T-cell (primary cell): ENCODE measurements around the gene SLF2. TPM values are rescaled to one million over a fixed set of nuclear protein-coding genes. Genes with fewer than 3 reads are reported as not detected.

ENCODE experiments used
- ATAC-seq, 4 experiments: fragments of 200-7000 bp in 3 of 4; fragments of 150-1000 bp in 1 of 4; cut with Tn5 transposase; replicated peaks in 1 of 4; 1 replicate in 3 of 4; 2 replicates in 1 of 4; pipeline ENCODE4 v1.10.0; 2021; ENCODE audit warnings: moderate library complexity in 3 of 4, mild to moderate bottlenecking in 2 of 4, moderate number of reproducible peaks in 1 of 4
- CTCF ChIA-PET, 2 donors: fragments of 300-600 bp; sonication (Branson Sonifier 250); formaldehyde crosslinking; loops; one replicate each; lab custom pipeline; 2022; ENCODE audit warnings: antibody characterized with exemption in 2 of 2; lab: Charles Lee
- POLR2A ChIA-PET, 2 donors: fragments of 300-600 bp; sonication (Branson Sonifier 250); formaldehyde crosslinking; loops; one replicate each; lab custom pipeline; 2022; ENCODE audit warnings: antibody characterized with exemption in 2 of 2; lab: Charles Lee
- DNase-seq, 35 experiments: peaks; one replicate each; pipeline versions ENCODE4 v3.0.0 to v3.0.0-alpha.2; 2013 to 2023
- H3K27ac ChIP-seq: one replicate; pipeline ENCODE4 v1.5.1; 2013; ENCODE audit warnings: low read length
- H3K27me3 ChIP-seq, 2 experiments: replicated peaks in 1 of 2; 1 replicate in 1 of 2; 2 replicates in 1 of 2; pipeline versions ENCODE4 v1.6.1 to v1.7.0; 2013; ENCODE audit warnings: low read length in 1 of 2, mixed read lengths in 1 of 2; ENCODE audit not compliant: control insufficient read depth in 2 of 2, insufficient read depth in 2 of 2; ENCODE audit errors: extremely low read depth in 1 of 2
- H3K36me3 ChIP-seq, 2 donors: 1 replicate in 1 of 2; 2 replicates in 1 of 2; pipeline versions ENCODE4 v1.6.1 to v1.7.0; 2013; ENCODE audit warnings: low read length in 1 of 2; ENCODE audit not compliant: control insufficient read depth in 2 of 2, insufficient read depth in 1 of 2; ENCODE audit errors: extremely low read depth in 1 of 2
- H3K4me1 ChIP-seq, 2 experiments: 1 replicate in 1 of 2; 2 replicates in 1 of 2; pipeline versions ENCODE4 v1.6.1 to v1.7.0; 2013; ENCODE audit warnings: low read length in 2 of 2, mixed read lengths in 1 of 2; ENCODE audit not compliant: insufficient read depth in 2 of 2, control insufficient read depth in 1 of 2; ENCODE audit errors: extremely low read depth in 1 of 2
- H3K4me3 ChIP-seq, 2 donors: 1 replicate in 1 of 2; 2 replicates in 1 of 2; pipeline versions ENCODE4 v1.5.1 to v1.7.0; 2013; ENCODE audit warnings: mild to moderate bottlenecking in 2 of 2, low read length in 1 of 2, moderate library complexity in 1 of 2; ENCODE audit not compliant: control insufficient read depth in 1 of 2; ENCODE audit errors: extremely low read depth in 1 of 2
- H3K9me3 ChIP-seq: 2 replicates; pipeline ENCODE4 v1.7.0; 2013
- H3K27ac Mint-ChIP-seq, 2 donors: one replicate each; pipeline ENCODE4 v1.8.0; 2020 to 2021; ENCODE audit warnings: mild to moderate bottlenecking in 2 of 2, mixed read lengths in 2 of 2
- H3K27me3 Mint-ChIP-seq, 2 donors: one replicate each; pipeline ENCODE4 v1.8.0; 2021 to 2022; ENCODE audit warnings: mixed read lengths in 2 of 2
- H3K36me3 Mint-ChIP-seq: one replicate; pipeline ENCODE4 v1.8.0; 2021; ENCODE audit warnings: mixed read lengths
- H3K4me1 Mint-ChIP-seq, 3 donors: one replicate each; pipeline ENCODE4 v1.8.0; 2020 to 2022; ENCODE audit warnings: mixed read lengths in 3 of 3, mild to moderate bottlenecking in 1 of 3
- H3K4me3 Mint-ChIP-seq, 3 donors: one replicate each; pipeline ENCODE4 v1.8.0; 2020 to 2022; ENCODE audit warnings: mild to moderate bottlenecking in 3 of 3, mixed read lengths in 3 of 3, moderate library complexity in 3 of 3
- H3K9me3 Mint-ChIP-seq, 3 donors: one replicate each; pipeline ENCODE4 v1.8.0; 2020 to 2022; ENCODE audit warnings: mixed read lengths in 3 of 3
- WGBS: methylation state at CpG from one replicate; pipeline ENCODE4 v1.1.5; 2013; ENCODE audit warnings: missing lambda C conversion rate; ENCODE audit not compliant: insufficient coverage; 5-methylcytosine and 5-hydroxymethylcytosine counted together
- total RNA-seq, 35 experiments: library from RNA in 6 of 35; stranded (reverse) in 6 of 35; fragments of 120-200 nt in 1 of 35; gene quantifications; one replicate each; pipeline versions ENCODE4 v1.2.1 to v1.2.4 and lab custom pipeline; 2013 to 2026

The SLF2 gene
- total RNA-seq, 5 donors from 2014 or later (not counting 1 experiment from before 2014, with no cell fraction given) = 20.0 to 43.0 (median 31.3) TPM

DNA sequence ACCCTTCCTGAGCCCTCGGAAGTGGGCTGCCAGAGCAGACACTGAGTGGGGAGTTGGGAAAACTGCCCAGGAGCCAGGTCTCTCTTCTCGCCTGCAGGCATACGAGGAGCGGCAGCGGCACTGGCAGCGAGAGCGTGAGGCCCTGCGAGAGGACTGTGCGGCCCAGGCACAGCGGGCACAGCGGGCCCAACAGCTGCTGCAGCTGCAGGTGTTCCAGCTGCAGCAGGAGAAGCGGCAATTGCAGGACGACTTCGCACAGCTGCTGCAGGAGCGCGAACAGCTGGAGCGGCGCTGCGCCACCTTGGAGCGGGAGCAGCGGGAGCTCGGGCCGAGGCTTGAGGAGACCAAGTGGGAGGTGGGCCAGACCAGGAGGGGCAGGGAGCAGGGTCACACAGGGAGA, 92.6 kb downstream of the SLF2 start:
- Histone ChIP-seq H3K4me3 (no peak overlapping the region), H3K27me3 (no peaks in the 10 kb centered on the region), H3K4me1 (peaks cover 0 to 8% of the 10 kb centered on the region in 2 experiments), H3K9me3 (no peaks in the 10 kb centered on the region), H3K27ac (no peak overlapping the region), H3K36me3 (peaks cover 0 to 15% of the 10 kb centered on the region in 2 donors)
- H3K27me3 Mint-ChIP-seq = no peaks in the 10 kb centered on the region
- H3K4me3 Mint-ChIP-seq = no peak overlapping the region
- no peak overlapping the region for H3K27ac Mint-ChIP-seq
- CTCF ChIA-PET = interaction anchor here in 1 of 2 donors (1.3 kb wide), 1 partner anchor 13 kb away, joined by 5 read pairs; no protein-coding TSS in a partner anchor
- ATAC-seq (no peak), DNase-seq (no peak)
- H3K36me3 Mint-ChIP-seq = peaks cover 6% of the 10 kb centered on the region
- H3K4me1 Mint-ChIP-seq = peaks cover 5 to 9% (median 7%) of the 10 kb centered on the region in 3 donors
- H3K9me3 Mint-ChIP-seq = no peaks in the 10 kb centered on the region
- 95% methylated on average over 20 of the region's 23 CpGs for WGBS
- POLR2A ChIA-PET = interaction anchor here in 1 of 2 donors (0.6 kb wide), 1 partner anchor 18 kb away, joined by 3 read pairs; no protein-coding TSS in a partner anchor

DNA sequence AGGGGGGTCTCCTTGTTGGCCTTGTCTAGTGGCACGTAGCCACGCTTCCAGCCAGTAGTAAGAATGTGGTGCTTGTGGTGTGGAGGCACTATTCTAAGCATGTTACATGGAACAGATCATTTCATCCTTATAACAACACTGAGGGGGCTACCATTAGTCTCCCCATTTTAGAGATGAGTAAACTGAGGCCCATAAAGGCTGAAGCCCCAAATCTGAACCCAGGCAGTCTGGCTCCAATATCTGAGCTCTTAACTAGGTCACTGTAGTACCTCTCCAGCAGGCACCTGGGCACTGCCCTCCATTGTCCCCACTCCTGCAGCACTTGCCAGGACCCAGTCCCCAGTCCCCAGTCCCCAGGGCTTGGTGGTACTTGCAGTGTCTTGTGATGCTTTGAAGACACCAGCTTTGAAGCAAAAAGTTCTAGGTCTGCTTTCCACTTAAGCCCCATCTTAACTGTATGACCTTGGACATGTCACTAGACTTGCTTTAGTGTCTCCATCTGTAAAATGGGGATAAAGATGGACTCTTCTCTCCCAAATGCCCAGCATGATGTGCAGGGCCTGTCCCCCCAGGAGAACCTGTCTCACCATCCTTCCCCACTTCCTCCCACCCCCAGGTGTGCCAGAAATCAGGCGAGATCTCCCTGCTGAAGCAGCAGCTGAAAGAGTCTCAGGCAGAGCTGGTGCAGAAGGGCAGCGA, 93.3 kb downstream of the SLF2 start:
- Mint-ChIP-seq H3K4me3 (no peak overlapping the region), H3K36me3 (peaks cover 6% of the 10 kb centered on the region), H3K27me3 (no peaks in the 10 kb centered on the region), H3K4me1 (peaks cover 2 to 4% (median 3%) of the 10 kb centered on the region in 3 donors), H3K9me3 (no peaks in the 10 kb centered on the region), H3K27ac (peak overlapping the region in 1 of 2 donors; percentile 23)
- ATAC-seq (no peak), DNase-seq (no peak)
- H3K4me1 ChIP-seq = peaks cover 0 to 3% of the 10 kb centered on the region in 2 experiments
- CTCF ChIA-PET = interaction anchor here in 1 of 2 donors (1.3 kb wide), 1 partner anchor 13 kb away, joined by 5 read pairs; no protein-coding TSS in a partner anchor
- no peak overlapping the region for H3K4me3 ChIP-seq
- no peaks in the 10 kb centered on the region for H3K9me3 ChIP-seq
- H3K36me3 ChIP-seq = peaks cover 0 to 15% of the 10 kb centered on the region in 2 donors
- no peaks in the 10 kb centered on the region for H3K27me3 ChIP-seq
- 64% methylated on average over 2 of the region's 4 CpGs for WGBS
- POLR2A ChIA-PET = interaction anchor here in 1 of 2 donors (0.6 to 1.4 kb wide), 2 partner anchors 11 to 24 kb away, joined by 4 to 5 read pairs; partner anchors contain the start of genes PDZD7 and SFXN3
- H3K27ac ChIP-seq = no peak overlapping the region

DNA sequence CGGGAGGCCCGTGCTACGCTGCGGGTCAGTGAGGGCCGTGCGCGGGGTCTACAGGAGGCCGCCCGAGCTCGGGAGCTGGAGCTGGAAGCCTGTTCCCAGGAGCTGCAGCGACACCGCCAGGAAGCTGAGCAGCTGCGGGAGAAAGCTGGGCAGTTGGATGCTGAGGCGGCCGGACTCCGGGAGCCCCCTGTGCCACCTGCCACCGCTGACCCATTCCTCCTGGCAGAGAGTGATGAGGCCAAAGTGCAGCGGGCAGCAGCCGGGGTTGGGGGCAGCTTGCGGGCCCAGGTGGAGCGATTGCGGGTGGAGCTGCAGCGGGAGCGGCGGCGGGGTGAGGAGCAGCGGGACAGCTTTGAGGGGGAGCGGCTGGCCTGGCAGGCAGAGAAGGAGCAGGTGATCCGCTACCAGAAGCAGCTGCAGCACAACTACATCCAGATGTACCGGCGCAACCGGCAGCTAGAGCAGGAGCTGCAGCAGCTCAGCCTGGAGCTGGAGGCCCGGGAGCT, 93.9 kb downstream of the SLF2 start:
- no peak overlapping the region for H3K27ac ChIP-seq
- DNase-seq (no peak), ATAC-seq (no peak)
- no peak overlapping the region for H3K27ac Mint-ChIP-seq
- no peaks in the 10 kb centered on the region for H3K9me3 ChIP-seq
- H3K9me3 Mint-ChIP-seq = no peaks in the 10 kb centered on the region
- no peaks in the 10 kb centered on the region for H3K27me3 Mint-ChIP-seq
- no peaks in the 10 kb centered on the region for H3K27me3 ChIP-seq
- ChIA-PET CTCF (no interaction called here), POLR2A (interaction anchor here in 1 of 2 donors (1.4 kb wide), 1 partner anchor 24 kb away, joined by 5 read pairs; the partner anchor contains the start of genes PDZD7 and SFXN3)
- H3K4me3 ChIP-seq = no peak overlapping the region
- H3K36me3 Mint-ChIP-seq = peaks cover 6% of the 10 kb centered on the region
- WGBS = 96% methylated on average over 33 of the region's 33 CpGs
- H3K36me3 ChIP-seq = peaks cover 0 to 15% of the 10 kb centered on the region in 2 donors
- H3K4me3 Mint-ChIP-seq = no peak overlapping the region
- H3K4me1 ChIP-seq = peaks cover 0 to under 1% of the 10 kb centered on the region in 2 experiments
- no peaks in the 10 kb centered on the region for H3K4me1 Mint-ChIP-seq

- ATAC-seq (no peak), DNase-seq (no peak)
- Mint-ChIP-seq H3K27ac (no peak overlapping the region), H3K9me3 (no peaks in the 10 kb centered on the region), H3K4me1 (no peaks in the 10 kb centered on the region), H3K4me3 (no peak overlapping the region), H3K27me3 (no peaks in the 10 kb centered on the region), H3K36me3 (peaks cover 6% of the 10 kb centered on the region)
- POLR2A ChIA-PET = interaction anchor here in 1 of 2 donors (1.4 kb wide), 1 partner anchor 23 kb away, joined by 5 read pairs; the partner anchor contains the start of genes PDZD7 and SFXN3
- H3K36me3 ChIP-seq = peaks cover 0 to 15% of the 10 kb centered on the region in 2 donors
- no peaks in the 10 kb centered on the region for H3K9me3 ChIP-seq
- H3K27ac ChIP-seq = no peak overlapping the region
- no peaks in the 10 kb centered on the region for H3K27me3 ChIP-seq
- H3K4me1 ChIP-seq = no peaks in the 10 kb centered on the region
- CTCF ChIA-PET = no interaction called here
- WGBS = 89% methylated on average over 7 of the region's 11 CpGs
- H3K4me3 ChIP-seq = no peak overlapping the region
These were observed 94.4 kb downstream of the SLF2 start for GRCh38 chr10:101007099-101007711.

- no peak overlapping the region for H3K27ac Mint-ChIP-seq
- POLR2A ChIA-PET = no interaction called here
- no peak overlapping the region for H3K4me3 Mint-ChIP-seq
- peaks cover 6% of the 10 kb centered on the region for H3K36me3 Mint-ChIP-seq
- 78% methylated on average over 10 of the region's 13 CpGs for WGBS
- H3K4me1 ChIP-seq = peaks cover 0 to 7% of the 10 kb centered on the region in 2 experiments
- H3K27me3 Mint-ChIP-seq = no peaks in the 10 kb centered on the region
- H3K27ac ChIP-seq = no peak overlapping the region
- CTCF ChIA-PET = interaction anchor here in 1 of 2 donors (0.6 kb wide), 1 partner anchor 16 kb away, joined by 3 read pairs; no protein-coding TSS in a partner anchor
- H3K36me3 ChIP-seq = peaks cover 0 to 9% of the 10 kb centered on the region in 2 donors
- H3K9me3 Mint-ChIP-seq = no peaks in the 10 kb centered on the region
- H3K9me3 ChIP-seq = no peaks in the 10 kb centered on the region
- peaks cover 7% of the 10 kb centered on the region in 3 donors for H3K4me1 Mint-ChIP-seq
- H3K27me3 ChIP-seq = no peaks in the 10 kb centered on the region
- H3K4me3 ChIP-seq = no peak overlapping the region
- DNase-seq (no peak), ATAC-seq (no peak)
These were observed 95.4 kb downstream of the SLF2 start for GRCh38 chr10:101007915-101008822.
